ENCODE results near the gene KAT8. TPM values are rescaled to one million over a fixed set of nuclear protein-coding genes. Genes with fewer than 3 reads are reported as not detected.

The KAT8 gene
- total and polyA plus RNA-seq, 2 of the 13 experiments (the other 11 are each of a cell fraction or from before 2014, with no cell fraction given), result 79.0 to 84.2 TPM

- TF ChIP-seq ZNF275 (CRISPR knock-in tag; IDR thresholded peaks at IDR 0.05; ENCODE audit: borderline replicate concordance), result peak; percentile 97
- peak; percentile 65; the same call in 1 of the 2 replicates for TF ChIP-seq KDM6A (CRISPR knock-in tag; IDR thresholded peaks at IDR 0.05; ENCODE audit: low read depth)
- peak; percentile 94 for TF ChIP-seq ARID4A (CRISPR knock-in tag; IDR thresholded peaks at IDR 0.05; ENCODE audit: borderline replicate concordance)
- peak; percentile 86 for TF ChIP-seq KLF6 (CRISPR knock-in tag; IDR thresholded peaks at IDR 0.05)
- TF ChIP-seq E2F1 (CRISPR knock-in tag; IDR thresholded peaks at IDR 0.05), result peak; percentile 74
- TF ChIP-seq THAP8 (CRISPR knock-in tag; IDR thresholded peaks at IDR 0.05; ENCODE audit: borderline replicate concordance), result no peak
- TF ChIP-seq REXO4 (CRISPR knock-in tag; IDR thresholded peaks at IDR 0.05; ENCODE audit: borderline replicate concordance), result peak; percentile 62; the same call in 1 of the 2 replicates
- no peak; the same call in 1 of the 2 replicates for TF ChIP-seq NCOA5 (CRISPR knock-in tag; IDR thresholded peaks at IDR 0.05)
- TF ChIP-seq NFYC (CRISPR knock-in tag; IDR thresholded peaks at IDR 0.05), result no peak
- peak; percentile 67; the same call in 1 of the 2 replicates for TF ChIP-seq ZFAT (CRISPR knock-in tag; conservative IDR thresholded peaks at IDR 0.05)
- TF ChIP-seq DR1 (CRISPR knock-in tag; IDR thresholded peaks at IDR 0.05), result peak; percentile 63
- TF ChIP-seq SCMH1 (CRISPR knock-in tag; IDR thresholded peaks at IDR 0.05; ENCODE audit: borderline replicate concordance), result no peak
- peak; percentile 94 for TF ChIP-seq TOPORS (CRISPR knock-in tag; IDR thresholded peaks at IDR 0.05)
- peak; percentile 79; the same call in 1 of the 2 replicates for TF ChIP-seq ZNF124 (CRISPR knock-in tag; IDR thresholded peaks at IDR 0.05)
- TF ChIP-seq AHDC1 (CRISPR knock-in tag; IDR thresholded peaks at IDR 0.05; ENCODE audit: borderline replicate concordance), result peak; percentile 90
- peak; percentile 67 to 72 for TF ChIP-seq POLR2A (IDR thresholded peaks at IDR 0.05; ENCODE audit: insufficient read depth in 1 of 2, low read depth in 2 of 2, low read length in 2 of 2)
- TF ChIP-seq CHD2 (IDR thresholded peaks at IDR 0.05; ENCODE audit: low read depth, low read length), result no peak
These were observed 11.7 kb upstream of the KAT8 start (continued) for GRCh38 chr16:31105677-31106213.

All from HepG2 (cell line).